Astrocyte of the hippocampus (primary cell): Measurements from ENCODE around the gene GPC6.
"Not testable (repeated sequence)": the region's sequence is repeated elsewhere in the genome, so short reads cannot be mapped to it uniquely, and the experiment has no call there.

Source experiments
- DNase-seq: peaks from one replicate; pipeline ENCODE4 v3.0.0; 2011; ENCODE audit warnings: low read depth, low spot score

Gene GPC6

GRCh38 chr13:94199135-94199534 lies 972.5 kb downstream of the GPC6 start:
- DNase-seq, result no peak

GRCh38 chr13:94201022-94201421 lies 974.4 kb downstream of the GPC6 start:
- DNase-seq, result no peak

GRCh38 chr13:94204163-94204562 lies 977.6 kb downstream of the GPC6 start:
- no peak for DNase-seq

GRCh38 chr13:94204946-94205345 lies 978.3 kb downstream of the GPC6 start:
- DNase-seq, result no peak

GRCh38 chr13:94205896-94206295 lies 979.3 kb downstream of the GPC6 start:
- no peak for DNase-seq

GRCh38 chr13:94209117-94209516 lies 982.5 kb downstream of the GPC6 start:
- peak; percentile 56 for DNase-seq

GRCh38 chr13:94209913-94210312 lies 983.3 kb downstream of the GPC6 start:
- not testable (repeated sequence) for DNase-seq

- no peak for DNase-seq
Measured at GRCh38 chr13:94210816-94211215, 984.2 kb downstream of the GPC6 start.

GRCh38 chr13:94212196-94212595 lies 985.6 kb downstream of the GPC6 start:
- no peak for DNase-seq

- DNase-seq, result no peak
Measured at GRCh38 chr13:94214121-94214520, 987.5 kb downstream of the GPC6 start.

GRCh38 chr13:94214975-94215374 lies 988.4 kb downstream of the GPC6 start:
- peak; percentile 10 for DNase-seq

GRCh38 chr13:94216476-94216875 lies 989.9 kb downstream of the GPC6 start:
- no peak for DNase-seq

GRCh38 chr13:94217370-94217769 lies 990.8 kb downstream of the GPC6 start:
- peak; percentile 54 for DNase-seq

GRCh38 chr13:94218537-94218936 lies 991.9 kb downstream of the GPC6 start:
- no peak for DNase-seq

- no peak for DNase-seq
Measured at GRCh38 chr13:94218951-94219350, 992.3 kb downstream of the GPC6 start.

- no peak for DNase-seq
Measured at GRCh38 chr13:94224670-94225069, 998.1 kb downstream of the GPC6 start.

- no peak for DNase-seq
Measured at GRCh38 chr13:94227255-94227879, 1000.8 kb downstream of the GPC6 start.

GRCh38 chr13:94228763-94229162 lies 1002.2 kb downstream of the GPC6 start:
- no peak for DNase-seq

- DNase-seq, result no peak
Measured at GRCh38 chr13:94232161-94232950, 1005.7 kb downstream of the GPC6 start.

- no peak for DNase-seq
Measured at GRCh38 chr13:94232956-94233355, 1006.3 kb downstream of the GPC6 start.

GRCh38 chr13:94233401-94233800 lies 1006.8 kb downstream of the GPC6 start:
- peak; percentile 84 for DNase-seq

GRCh38 chr13:94233837-94234236 lies 1007.2 kb downstream of the GPC6 start:
- peak; percentile 19 for DNase-seq

GRCh38 chr13:94234738-94235137 lies 1008.1 kb downstream of the GPC6 start:
- no peak for DNase-seq
